Measurements from ENCODE around the gene SLC22A23.

GRCh38 chr6:3500262-3501014 lies 43.6 kb upstream of the SLC22A23 start:
- TF ChIP-seq CTCF (conservative IDR thresholded peaks at IDR 0.05 in 1 of 2, IDR thresholded peaks at IDR 0.05 in 1 of 2; ENCODE audit: extremely low read depth in 1 of 2, insufficient read depth in 1 of 2, low read depth in 1 of 2, low read length in 2 of 2) (no peak), EZH2 (IDR thresholded peaks at IDR 0.05; ENCODE audit: borderline replicate concordance, low read length) (no peak)

Data from mammary epithelial cell (primary cell).